HepG2 (cell line): Measurements from ENCODE around the gene KCNA4.

Experiments used
- EZH2 ChIP-seq: conservative IDR thresholded peaks from 2 replicates; pipeline ENCODE4 v1.6.1; 2012; ENCODE audit warnings: mild to moderate bottlenecking, low read depth, low read length, moderate library complexity
- FIP1L1 ChIP-seq: fragments of 200-400 bp; formaldehyde crosslinking; IDR thresholded peaks from 2 replicates; pipeline ENCODE4 v1.6.1; 2018; ENCODE audit warnings: low read depth, mild to moderate bottlenecking, low read length, moderate library complexity, borderline replicate concordance; ENCODE audit not compliant: insufficient read depth
- MAFF ChIP-seq: IDR thresholded peaks from 2 replicates; pipeline ENCODE4 v1.6.1; 2011; ENCODE audit warnings: low read depth, low read length, improper control_type of control experiment
- PAF1 ChIP-seq: IDR thresholded peaks from 2 replicates; pipeline ENCODE4 v1.6.1; 2016; ENCODE audit warnings: missing genetic modification reagents, missing compliant biosample characterization
- POLR2AphosphoS2 ChIP-seq: IDR thresholded peaks from 2 replicates; pipeline ENCODE4 v1.6.1; 2011; ENCODE audit warnings: low read depth, low read length, improper control_type of control experiment
- RERE ChIP-seq: IDR thresholded peaks from 2 replicates; pipeline ENCODE4 v1.6.1; 2016; ENCODE audit warnings: low read depth, missing genetic modification reagents, missing compliant biosample characterization
- SMAD3 ChIP-seq: sonication (generic); formaldehyde crosslinking; IDR thresholded peaks from 2 replicates; pipeline ENCODE4 v1.4.0; 2020; ENCODE audit warnings: missing genetic modification reagents
- TP53 ChIP-seq: sonication (generic); formaldehyde crosslinking; conservative IDR thresholded peaks from 2 replicates; pipeline ENCODE4 v1.4.0; 2020; ENCODE audit warnings: missing genetic modification reagents
- ZBTB44 ChIP-seq: sonication (generic); formaldehyde crosslinking; IDR thresholded peaks from 2 replicates; pipeline ENCODE4 v1.4.0; 2020; ENCODE audit warnings: missing genetic modification reagents
- TF ChIP-seq, protein P1 (sequence below): sonication (generic); formaldehyde crosslinking; IDR thresholded peaks from 2 replicates; pipeline ENCODE4 v1.5.0; 2020; ENCODE audit warnings: mild to moderate bottlenecking, missing genetic modification reagents, moderate library complexity
- TF ChIP-seq, protein P2 (sequence below): sonication (generic); formaldehyde crosslinking; IDR thresholded peaks from 2 replicates; pipeline ENCODE4 v1.8.0; 2022; ENCODE audit warnings: missing genetic modification reagents, mild to moderate bottlenecking, borderline replicate concordance
- TF ChIP-seq, protein P3 (sequence below): sonication (generic); formaldehyde crosslinking; IDR thresholded peaks from 2 replicates; pipeline ENCODE4 v1.9.0; 2021; ENCODE audit warnings: missing genetic modification reagents, borderline replicate concordance

DNA sequence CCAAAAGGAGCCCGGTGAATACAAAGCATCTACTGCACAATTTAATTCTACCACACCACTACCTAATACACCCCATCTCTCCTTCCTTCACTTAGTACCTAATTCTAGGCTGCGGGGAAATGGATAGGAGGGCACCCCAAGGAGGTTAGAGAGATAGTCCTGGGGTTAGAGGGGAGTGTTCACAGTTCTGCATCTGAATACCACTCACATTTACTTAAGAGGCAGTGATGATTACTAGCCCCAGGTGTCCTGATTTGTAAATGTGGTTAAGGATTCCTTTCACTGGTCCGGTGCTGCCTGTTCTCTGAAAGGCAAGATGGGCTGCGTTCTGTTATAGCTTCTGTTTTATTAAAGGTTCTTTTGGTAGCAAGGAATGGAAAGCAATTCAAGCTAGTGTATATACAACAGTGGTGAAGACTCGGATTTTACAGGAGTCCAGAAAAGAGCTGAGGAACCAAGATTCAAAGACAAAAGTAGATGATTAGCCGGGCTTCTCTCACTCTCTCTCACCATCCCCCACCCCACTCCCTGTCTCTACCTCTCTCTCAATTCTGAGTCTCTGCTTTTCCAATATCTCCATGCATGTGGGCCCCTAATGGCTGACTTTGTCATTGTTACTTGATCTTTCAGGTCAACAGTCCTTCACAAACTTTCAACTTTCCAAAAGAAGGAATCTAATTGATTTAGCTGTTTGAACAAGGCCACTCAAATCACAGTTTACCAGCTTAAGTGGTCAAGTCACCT, 8.7 kb upstream of the KCNA4 start:
- TF ChIP-seq, protein P1, sequence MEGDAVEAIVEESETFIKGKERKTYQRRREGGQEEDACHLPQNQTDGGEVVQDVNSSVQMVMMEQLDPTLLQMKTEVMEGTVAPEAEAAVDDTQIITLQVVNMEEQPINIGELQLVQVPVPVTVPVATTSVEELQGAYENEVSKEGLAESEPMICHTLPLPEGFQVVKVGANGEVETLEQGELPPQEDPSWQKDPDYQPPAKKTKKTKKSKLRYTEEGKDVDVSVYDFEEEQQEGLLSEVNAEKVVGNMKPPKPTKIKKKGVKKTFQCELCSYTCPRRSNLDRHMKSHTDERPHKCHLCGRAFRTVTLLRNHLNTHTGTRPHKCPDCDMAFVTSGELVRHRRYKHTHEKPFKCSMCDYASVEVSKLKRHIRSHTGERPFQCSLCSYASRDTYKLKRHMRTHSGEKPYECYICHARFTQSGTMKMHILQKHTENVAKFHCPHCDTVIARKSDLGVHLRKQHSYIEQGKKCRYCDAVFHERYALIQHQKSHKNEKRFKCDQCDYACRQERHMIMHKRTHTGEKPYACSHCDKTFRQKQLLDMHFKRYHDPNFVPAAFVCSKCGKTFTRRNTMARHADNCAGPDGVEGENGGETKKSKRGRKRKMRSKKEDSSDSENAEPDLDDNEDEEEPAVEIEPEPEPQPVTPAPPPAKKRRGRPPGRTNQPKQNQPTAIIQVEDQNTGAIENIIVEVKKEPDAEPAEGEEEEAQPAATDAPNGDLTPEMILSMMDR (CRISPR knock-in tag) = no peak
- TF ChIP-seq EZH2 (no peak), MAFF (no peak), RERE (CRISPR knock-in tag) (no peak), FIP1L1 (no peak), PAF1 (CRISPR knock-in tag) (no peak), ZBTB44 (no peak), TP53 (CRISPR knock-in tag) (no peak), SMAD3 (CRISPR knock-in tag) (no peak), POLR2AphosphoS2 (no peak)
- TF ChIP-seq, protein P2, sequence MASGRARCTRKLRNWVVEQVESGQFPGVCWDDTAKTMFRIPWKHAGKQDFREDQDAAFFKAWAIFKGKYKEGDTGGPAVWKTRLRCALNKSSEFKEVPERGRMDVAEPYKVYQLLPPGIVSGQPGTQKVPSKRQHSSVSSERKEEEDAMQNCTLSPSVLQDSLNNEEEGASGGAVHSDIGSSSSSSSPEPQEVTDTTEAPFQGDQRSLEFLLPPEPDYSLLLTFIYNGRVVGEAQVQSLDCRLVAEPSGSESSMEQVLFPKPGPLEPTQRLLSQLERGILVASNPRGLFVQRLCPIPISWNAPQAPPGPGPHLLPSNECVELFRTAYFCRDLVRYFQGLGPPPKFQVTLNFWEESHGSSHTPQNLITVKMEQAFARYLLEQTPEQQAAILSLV = no peak
- TF ChIP-seq, protein P3, sequence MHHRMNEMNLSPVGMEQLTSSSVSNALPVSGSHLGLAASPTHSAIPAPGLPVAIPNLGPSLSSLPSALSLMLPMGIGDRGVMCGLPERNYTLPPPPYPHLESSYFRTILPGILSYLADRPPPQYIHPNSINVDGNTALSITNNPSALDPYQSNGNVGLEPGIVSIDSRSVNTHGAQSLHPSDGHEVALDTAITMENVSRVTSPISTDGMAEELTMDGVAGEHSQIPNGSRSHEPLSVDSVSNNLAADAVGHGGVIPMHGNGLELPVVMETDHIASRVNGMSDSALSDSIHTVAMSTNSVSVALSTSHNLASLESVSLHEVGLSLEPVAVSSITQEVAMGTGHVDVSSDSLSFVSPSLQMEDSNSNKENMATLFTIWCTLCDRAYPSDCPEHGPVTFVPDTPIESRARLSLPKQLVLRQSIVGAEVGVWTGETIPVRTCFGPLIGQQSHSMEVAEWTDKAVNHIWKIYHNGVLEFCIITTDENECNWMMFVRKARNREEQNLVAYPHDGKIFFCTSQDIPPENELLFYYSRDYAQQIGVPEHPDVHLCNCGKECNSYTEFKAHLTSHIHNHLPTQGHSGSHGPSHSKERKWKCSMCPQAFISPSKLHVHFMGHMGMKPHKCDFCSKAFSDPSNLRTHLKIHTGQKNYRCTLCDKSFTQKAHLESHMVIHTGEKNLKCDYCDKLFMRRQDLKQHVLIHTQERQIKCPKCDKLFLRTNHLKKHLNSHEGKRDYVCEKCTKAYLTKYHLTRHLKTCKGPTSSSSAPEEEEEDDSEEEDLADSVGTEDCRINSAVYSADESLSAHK = no peak
